GM21526 (cell line): Measurements from ENCODE around the gene TUBB.
A peak's percentile ranks its signal among the peaks of the same experiment; 100 is the strongest.

Source experiments
- ATAC-seq: cut with Tn5 transposase; IDR thresholded peaks from one replicate; pipeline ENCODE4 v1.9.1; 2021; ENCODE audit warnings: moderate library complexity; ENCODE audit not compliant: unreplicated experiment, low FRiP score

The TUBB gene

DNA sequence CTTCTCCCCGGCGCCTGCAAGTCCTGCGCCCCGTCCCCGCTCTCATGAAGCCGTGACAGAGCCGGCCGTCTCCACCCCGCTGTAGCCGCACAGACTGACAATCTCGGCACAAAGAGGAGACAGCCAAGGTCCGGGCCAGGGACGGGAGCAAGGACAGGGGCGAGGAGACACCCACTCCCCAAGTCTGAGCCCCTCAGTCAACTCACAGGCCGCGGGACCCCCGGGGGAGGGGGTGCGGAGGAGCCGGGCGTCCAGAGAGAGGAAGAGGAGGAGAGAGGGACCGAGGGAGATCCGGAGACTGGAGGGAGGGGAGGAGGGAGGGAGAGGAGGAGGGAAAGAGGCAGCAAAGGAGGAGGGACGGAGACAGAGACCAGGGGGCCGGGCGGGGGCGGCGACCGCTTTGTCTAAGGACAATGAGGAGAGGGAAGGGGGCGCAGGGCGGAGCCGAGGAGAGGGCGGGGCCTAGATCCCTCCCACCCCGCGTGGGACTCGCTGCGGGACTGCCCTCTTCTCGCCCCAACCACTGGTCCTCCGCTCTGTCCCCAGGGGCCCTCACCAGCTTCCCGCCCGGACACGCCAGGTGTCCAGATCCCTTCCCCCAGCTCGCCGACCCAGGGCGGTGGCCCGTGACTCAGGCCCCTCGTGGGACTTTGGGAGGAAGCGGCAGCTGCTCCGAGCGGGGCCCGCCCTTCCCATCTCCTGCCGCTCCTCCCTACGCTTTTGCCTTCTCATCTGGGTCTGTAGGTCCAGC lies 33.1 kb upstream of the TUBB start:
- peak; percentile 35 for ATAC-seq

DNA sequence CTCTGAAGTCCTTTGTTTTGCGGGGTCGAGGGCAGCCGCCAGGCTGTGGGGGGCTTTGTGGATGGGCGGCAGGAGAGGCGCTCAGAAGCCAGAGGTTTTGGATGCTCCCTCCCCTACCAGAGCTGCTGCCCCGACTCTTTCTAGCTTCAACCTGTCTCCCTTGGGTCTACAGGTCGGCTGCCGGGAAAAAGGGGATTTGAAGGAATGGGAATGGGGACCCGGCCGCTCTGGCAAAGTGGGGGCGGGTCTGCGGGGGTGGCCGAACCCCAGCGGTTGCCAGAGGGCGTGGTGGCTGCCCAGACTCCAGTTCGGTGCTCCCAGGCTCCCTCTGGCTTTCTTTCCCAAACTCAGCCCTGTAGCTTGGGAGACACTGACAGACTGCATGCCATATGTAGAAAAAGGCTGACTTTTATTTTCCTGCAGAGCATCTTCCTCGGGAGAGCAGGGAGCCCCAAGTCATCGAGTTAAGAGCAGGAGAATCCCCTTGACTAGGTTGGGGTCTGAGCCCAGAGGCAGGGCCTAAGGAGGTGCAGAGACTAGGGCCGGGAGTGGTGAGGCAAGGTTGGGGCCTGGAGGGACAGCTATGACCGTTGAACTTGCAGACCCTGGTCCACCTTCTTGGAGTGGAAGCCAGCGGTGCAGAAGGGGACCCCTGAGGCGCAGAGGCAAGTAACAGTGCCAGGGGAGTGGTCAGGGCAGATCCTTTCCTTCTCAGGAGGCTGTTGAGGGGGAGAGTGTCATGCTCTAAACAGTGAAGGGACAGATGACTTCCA lies 32.3 kb upstream of the TUBB start:
- ATAC-seq: no peak

- no peak for ATAC-seq
These were observed 31.6 kb upstream of the TUBB start for GRCh38 chr6:30688569-30688968.

- no peak for ATAC-seq
These were observed 30.9 kb upstream of the TUBB start for GRCh38 chr6:30689022-30689865.

GRCh38 chr6:30689985-30690384 lies 30.2 kb upstream of the TUBB start:
- ATAC-seq: no peak

- ATAC-seq: no peak
These were observed 29.5 kb upstream of the TUBB start, which contains the start of gene NRM for GRCh38 chr6:30690403-30691207. Gene NRM (minus strand): TSS chr6:30690984. CDS start chr6:30690974, 10 bp downstream.

DNA sequence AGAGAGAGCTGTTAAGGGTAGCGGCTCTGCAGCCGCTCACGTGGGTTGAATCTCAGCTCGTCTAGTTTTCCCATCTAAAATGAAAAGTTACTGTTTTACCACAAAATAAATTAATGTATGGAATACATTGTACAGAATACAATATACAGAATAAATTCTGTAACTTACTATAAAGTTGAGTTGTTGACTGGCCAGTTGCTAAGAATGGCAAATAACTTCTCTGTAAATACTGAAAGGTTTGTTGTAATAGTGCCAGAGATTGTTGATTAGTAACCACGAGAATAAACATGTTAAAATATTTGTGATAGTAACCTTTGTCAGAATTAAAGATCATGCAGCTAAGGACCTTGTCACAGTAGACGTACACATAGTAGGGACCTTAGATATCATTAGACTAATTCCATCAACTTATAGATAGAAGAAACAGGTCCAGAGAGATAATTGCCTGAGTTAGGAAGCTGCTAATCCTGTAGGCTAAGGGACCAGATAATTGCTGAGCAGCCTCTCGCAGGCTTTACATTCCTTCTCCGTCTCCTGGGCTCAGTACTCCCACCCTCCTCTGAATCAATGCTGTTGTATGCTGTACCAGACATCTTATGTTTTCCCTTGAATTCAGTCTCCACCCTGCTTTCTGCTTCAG lies 28.8 kb upstream of the TUBB start:
- ATAC-seq: no peak

DNA sequence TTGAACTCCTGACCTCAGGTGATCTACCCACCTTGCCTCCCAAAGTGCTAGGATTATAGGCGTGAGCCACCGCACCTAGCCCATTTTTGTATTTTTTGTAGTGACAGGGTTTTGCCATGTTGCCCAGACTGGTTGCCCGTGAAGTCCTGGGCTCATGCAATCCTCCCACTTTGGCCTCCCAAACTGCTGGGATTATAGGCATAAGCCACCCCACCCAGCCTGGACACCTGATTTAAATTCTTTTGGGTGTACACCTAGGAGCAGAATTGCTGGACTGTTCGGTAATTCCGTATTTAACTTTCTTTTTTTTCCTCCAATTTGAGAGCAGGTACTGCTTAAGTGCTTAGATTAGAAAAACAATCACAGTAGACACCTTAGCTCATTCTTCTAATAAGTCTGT lies 23.7 kb upstream of the TUBB start:
- ATAC-seq: no peak

DNA sequence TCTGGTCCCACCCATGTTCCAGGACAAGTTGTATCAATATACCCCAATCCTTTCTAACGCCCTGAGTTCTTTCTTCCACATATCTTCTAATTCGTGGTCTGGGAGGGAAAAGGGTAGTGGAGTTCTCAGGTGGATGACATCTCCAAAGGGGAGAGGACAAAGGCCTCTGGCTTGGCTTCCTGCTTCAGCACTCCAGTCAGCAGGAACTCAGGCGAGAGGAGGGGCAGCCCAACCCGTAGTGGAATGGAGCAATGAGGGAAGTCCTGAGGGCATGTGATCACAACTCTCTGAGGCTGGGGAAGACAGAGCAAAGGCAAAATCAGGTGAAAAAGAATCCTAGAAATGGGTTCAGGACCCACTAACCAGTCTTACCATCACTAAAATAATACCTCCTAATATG lies 19.8 kb upstream of the TUBB start:
- no peak for ATAC-seq

GRCh38 chr6:30703011-30703410 lies 17.1 kb upstream of the TUBB start:
- no peak for ATAC-seq

DNA sequence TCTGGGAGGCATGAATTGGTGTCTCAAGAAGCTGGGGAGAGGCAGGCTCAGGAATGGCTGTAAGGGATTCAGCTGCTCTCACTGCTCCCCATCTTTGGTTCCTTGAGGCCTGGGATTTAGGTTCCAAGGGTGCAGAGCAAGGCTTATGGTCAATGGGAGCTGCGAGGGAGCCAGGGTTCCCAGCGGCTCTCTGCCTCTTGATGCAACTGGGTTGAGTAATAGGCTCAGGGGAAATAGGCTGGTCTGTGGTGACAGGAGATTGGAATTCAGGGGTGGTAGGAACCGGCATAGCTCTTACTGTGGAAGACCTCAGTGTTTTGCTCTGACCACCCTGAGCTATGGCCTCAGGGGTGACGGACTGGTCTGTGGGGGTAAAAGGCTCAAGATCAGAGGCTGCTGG lies 16.3 kb upstream of the TUBB start:
- ATAC-seq: no peak

DNA sequence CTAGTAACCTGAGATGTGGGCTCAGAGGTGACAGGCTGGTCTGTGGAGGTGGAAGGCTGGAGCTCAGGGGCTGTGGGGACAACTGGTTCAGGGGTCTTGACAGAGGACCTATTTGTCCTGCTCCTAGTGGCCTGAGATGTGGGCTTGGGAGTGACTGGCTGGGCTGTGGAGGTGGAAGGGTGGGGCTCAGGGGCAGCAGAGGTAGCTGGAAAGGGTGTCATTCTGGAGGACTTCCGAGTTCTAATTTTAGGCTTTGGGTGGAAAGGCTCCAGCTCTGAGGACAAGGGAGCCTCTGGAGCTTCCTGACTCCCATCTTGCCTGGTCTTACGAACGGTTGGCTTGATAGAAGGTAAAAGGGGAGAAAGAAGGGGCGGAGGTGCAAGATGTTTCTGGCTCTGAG lies 14.5 kb upstream of the TUBB start:
- ATAC-seq: no peak

DNA sequence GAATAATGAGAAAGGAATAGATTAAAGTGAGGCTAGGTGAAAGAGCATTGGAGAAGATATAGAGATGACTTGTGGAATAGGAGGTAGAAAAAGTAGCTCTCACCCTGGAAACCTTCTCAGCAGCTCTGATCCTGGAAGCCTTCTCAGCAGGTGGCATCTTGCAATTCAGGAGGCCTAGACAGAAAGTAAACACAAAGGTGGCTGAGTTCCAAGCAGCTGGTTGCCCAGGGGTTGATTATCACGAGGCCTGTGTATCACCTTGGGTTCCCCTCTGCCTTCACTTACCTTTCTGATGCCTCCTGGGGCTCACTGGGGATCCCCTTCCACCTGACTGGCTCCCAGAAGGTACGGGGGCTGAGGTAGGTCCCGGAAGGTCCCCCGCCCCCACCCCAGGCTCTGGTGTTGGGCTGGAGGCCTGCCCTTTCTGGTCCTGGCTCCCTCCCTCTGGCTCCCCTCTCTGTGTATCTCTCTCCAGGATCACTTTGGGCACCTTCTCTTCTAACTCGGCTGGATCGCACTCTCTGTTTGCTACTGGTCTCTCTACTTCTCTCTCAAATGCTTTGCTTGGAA lies 12.8 kb upstream of the TUBB start:
- ATAC-seq: no peak

DNA sequence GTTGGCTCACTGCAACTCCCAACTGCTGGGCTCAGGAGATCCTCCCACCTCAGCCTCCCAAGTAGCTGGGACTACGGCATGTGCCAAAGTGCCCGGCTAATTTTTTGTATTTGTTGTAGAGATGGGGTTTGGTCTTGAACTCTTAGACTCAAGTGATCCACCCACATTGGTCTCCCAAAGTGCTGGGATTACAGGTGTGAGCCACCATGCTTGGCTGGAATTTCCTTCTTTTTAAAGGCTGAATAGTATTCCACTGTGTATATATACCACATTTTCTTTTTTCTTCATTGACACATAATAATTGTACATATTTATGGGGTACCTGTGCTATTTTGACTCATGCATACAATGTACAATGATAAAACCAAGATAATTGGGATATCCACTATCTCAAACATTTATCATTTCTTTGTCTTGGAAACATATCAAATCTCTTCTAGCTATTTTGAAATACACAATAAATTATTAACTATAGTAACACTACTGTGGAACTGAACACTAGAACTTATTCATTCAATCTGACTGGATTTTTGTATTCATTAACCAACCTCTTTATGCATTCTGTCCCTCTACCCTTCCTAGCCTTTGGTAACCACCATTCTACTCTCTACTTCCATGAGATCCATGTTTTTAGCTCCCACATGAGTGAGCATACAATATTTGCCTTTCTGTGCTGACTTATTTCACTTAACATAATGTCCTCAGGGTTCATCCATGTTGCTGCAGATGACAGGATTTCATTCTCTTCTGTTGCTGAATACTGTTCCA lies 10.9 kb upstream of the TUBB start:
- no peak for ATAC-seq

- ATAC-seq: no peak
These were observed 8.3 kb upstream of the TUBB start for GRCh38 chr6:30711758-30712380.

DNA sequence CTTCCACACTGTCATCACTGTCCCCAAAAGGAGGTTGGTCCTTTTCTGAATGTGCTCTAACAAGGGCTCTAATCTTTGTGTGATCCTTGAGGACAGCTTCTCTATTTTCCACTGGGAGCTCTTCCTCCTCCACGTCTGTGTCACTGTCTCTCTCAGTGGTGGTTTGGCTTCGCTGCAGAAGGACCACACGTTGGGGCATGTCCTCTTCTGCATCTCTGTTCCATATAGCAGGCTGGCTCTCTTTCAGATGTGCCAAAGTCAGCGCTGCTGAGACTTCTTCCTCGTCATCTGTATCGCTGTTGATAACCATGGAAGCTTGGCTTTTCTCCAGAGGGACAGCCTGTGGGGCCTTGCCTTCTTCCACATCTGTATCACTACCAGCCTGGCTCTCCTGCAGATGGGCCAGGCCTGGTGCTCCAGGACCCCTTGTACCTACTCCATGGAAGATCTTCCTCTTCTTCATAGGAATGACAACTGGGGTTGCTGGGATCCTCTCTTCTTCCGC lies 7.7 kb upstream of the TUBB start:
- ATAC-seq: no peak

DNA sequence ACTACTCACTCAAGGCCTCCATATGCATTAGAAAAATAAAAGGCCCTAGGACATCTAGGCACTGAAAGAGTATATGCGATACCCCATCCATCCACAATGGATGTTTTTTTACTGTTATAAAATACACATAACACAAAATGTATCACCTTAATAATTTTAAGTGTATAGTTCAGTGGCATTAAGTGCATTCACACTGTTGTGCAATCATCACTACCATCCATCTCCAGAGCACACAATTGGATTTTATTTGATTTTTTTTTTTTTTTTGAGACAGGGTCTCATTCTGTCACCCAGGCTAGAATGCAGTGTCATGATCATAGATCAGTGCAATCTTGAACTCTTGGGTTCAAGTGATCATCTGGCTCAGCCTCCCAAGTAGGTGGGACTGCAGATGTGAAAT lies 5.9 kb upstream of the TUBB start:
- no peak for ATAC-seq

GRCh38 chr6:30716879-30717128 lies 3.3 kb upstream of the TUBB start:
- no peak for ATAC-seq
